Neural cell (in vitro differentiated cells): ENCODE data around the gene HPDL.
"Not testable (repeated sequence)": the region's sequence is repeated elsewhere in the genome, so short reads cannot be mapped to it uniquely, and the experiment has no call there.

Experiments
- EP300 ChIP-seq: fragments of 450-650 bp; conservative IDR thresholded peaks from 2 replicates; pipeline ENCODE4 v1.6.1; 2014; ENCODE audit warnings: antibody characterized with exemption, mild to moderate bottlenecking, moderate library complexity; ENCODE audit not compliant: poor library complexity, severe bottlenecking
- EZH2 ChIP-seq: fragments of 200-600, 300-800 bp; shearing (Covaris generic), sonication (generic); IDR thresholded peaks from 2 replicates; pipeline ENCODE4 v1.6.1; 2014; ENCODE audit warnings: antibody characterized with exemption, low read length, borderline replicate concordance, mild to moderate bottlenecking; ENCODE audit not compliant: insufficient read depth, poor library complexity, severe bottlenecking
- POLR2AphosphoS5 ChIP-seq: IDR thresholded peaks from 2 replicates; pipeline ENCODE4 v1.6.1; 2012
- RAD21 ChIP-seq: fragments of 450-650 bp; conservative IDR thresholded peaks from 2 replicates; pipeline ENCODE4 v1.6.1; 2014; ENCODE audit warnings: antibody characterized with exemption, mild to moderate bottlenecking, moderate library complexity
- SMC3 ChIP-seq: fragments of 450-650 bp; conservative IDR thresholded peaks from 2 replicates; pipeline ENCODE4 v1.6.1; 2014; ENCODE audit warnings: antibody characterized with exemption, mild to moderate bottlenecking, moderate library complexity; ENCODE audit not compliant: poor library complexity
- TAF1 ChIP-seq: IDR thresholded peaks from 2 replicates; pipeline ENCODE4 v1.6.1; 2012; ENCODE audit warnings: low read depth
- TF ChIP-seq, protein P1 (sequence below): fragments of 450-650 bp; IDR thresholded peaks from 2 replicates; pipeline ENCODE4 v1.5.1; 2014; ENCODE audit warnings: antibody characterized with exemption, mild to moderate bottlenecking, moderate library complexity; ENCODE audit not compliant: poor library complexity, severe bottlenecking

DNA sequence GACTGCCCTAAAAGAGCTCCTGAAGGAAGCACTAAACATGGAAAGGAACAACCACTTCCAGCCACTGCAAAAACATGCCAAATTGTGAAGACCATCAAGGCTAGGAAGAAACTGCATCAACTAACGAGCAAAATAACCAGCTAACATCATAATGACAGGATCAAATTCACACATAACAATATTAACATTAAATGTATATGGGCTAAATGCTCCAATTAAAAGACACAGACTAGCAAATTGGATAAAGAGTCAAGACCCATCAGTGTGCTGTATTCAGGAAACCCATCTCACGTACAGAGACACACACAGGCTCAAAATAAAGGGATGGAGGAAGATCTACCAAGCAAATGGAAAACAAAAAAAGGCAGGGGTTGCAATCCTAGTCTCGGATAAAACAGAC, 40.2 kb upstream of the HPDL start:
- TF ChIP-seq, protein P1, sequence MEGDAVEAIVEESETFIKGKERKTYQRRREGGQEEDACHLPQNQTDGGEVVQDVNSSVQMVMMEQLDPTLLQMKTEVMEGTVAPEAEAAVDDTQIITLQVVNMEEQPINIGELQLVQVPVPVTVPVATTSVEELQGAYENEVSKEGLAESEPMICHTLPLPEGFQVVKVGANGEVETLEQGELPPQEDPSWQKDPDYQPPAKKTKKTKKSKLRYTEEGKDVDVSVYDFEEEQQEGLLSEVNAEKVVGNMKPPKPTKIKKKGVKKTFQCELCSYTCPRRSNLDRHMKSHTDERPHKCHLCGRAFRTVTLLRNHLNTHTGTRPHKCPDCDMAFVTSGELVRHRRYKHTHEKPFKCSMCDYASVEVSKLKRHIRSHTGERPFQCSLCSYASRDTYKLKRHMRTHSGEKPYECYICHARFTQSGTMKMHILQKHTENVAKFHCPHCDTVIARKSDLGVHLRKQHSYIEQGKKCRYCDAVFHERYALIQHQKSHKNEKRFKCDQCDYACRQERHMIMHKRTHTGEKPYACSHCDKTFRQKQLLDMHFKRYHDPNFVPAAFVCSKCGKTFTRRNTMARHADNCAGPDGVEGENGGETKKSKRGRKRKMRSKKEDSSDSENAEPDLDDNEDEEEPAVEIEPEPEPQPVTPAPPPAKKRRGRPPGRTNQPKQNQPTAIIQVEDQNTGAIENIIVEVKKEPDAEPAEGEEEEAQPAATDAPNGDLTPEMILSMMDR: not testable (repeated sequence)
- TF ChIP-seq EP300, EZH2, SMC3, TAF1, RAD21, POLR2AphosphoS5: not testable (repeated sequence)
